HG03280 (cell line): ENCODE data around the gene TMOD1.

ENCODE experiments used
- ATAC-seq: cut with Tn5 transposase; IDR thresholded peaks from one replicate; pipeline ENCODE4 v1.9.1; 2021; ENCODE audit warnings: mild to moderate bottlenecking, moderate library complexity; ENCODE audit not compliant: unreplicated experiment

TMOD1 gene

DNA sequence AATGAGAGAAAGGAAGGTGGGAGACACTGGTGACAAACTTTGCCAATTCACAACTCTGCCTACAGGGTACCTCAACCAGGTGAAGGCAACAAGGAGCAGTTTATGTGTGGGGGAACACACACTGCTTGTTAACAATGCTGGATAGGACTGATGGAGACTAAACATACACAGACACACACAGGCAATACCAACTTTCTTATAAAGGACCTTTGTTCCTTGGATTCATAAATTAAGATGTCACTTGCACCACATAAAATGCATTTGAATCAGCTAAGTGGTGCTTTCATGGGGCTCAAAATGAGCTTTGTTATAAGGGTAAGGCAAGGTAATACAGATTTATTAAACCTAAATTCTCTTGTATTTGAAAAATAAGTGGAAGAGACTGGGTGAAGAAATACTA lies 127.7 kb downstream of the TMOD1 start:
- no peak for ATAC-seq

DNA sequence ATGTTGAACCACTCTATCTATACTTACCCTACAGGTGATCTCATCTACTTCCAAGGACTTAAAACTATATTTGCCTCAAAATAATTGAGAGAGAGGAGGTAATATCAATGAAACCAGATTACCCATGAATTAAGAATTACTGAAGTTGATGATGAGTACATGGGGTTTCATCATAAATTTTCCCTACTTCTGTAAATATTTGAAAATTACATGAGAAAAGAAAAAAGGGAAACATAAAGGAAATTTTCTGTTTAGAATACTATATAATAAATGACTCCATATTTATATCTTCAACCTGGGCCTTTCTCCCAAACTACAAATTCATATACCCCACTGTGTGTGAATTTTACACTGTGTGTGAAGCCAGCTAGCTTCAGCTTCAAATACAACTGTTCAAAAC lies 129.1 kb downstream of the TMOD1 start:
- no peak for ATAC-seq

DNA sequence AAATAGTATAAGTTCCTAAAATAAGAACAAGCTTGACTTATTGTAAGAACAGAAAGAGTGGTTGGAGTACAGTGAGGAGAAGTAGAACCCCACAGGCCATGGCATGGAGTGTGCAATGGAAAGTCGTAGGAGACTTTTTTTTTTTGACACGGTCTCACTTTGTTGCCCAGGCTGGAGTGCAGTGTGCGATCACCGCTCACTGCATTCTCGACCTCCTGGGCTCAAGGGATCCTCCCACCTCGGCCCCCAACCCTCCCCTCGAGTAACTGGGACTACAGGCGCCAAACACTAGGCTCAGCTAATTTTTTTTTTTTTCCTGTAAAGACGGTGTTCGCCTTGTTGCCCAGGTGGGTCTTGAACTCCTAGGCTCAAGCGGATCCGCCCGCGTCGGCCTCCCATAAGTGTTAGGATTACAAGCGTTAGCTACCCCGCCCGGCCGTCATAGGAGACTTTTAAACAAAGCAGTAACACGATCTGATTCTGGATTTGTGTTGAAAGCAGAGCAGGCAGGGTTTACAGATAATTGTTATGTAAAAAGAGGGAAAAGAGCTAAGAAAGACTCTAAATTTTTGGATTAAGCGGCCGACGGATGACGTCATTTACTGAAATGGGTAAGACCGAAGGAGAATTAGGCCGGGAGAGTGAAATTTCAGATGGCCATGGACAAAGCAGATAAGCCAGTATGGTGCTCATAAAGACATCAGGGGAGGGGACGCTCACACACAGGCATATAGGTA lies 130.9 kb downstream of the TMOD1 start:
- peak; percentile 18 for ATAC-seq

DNA sequence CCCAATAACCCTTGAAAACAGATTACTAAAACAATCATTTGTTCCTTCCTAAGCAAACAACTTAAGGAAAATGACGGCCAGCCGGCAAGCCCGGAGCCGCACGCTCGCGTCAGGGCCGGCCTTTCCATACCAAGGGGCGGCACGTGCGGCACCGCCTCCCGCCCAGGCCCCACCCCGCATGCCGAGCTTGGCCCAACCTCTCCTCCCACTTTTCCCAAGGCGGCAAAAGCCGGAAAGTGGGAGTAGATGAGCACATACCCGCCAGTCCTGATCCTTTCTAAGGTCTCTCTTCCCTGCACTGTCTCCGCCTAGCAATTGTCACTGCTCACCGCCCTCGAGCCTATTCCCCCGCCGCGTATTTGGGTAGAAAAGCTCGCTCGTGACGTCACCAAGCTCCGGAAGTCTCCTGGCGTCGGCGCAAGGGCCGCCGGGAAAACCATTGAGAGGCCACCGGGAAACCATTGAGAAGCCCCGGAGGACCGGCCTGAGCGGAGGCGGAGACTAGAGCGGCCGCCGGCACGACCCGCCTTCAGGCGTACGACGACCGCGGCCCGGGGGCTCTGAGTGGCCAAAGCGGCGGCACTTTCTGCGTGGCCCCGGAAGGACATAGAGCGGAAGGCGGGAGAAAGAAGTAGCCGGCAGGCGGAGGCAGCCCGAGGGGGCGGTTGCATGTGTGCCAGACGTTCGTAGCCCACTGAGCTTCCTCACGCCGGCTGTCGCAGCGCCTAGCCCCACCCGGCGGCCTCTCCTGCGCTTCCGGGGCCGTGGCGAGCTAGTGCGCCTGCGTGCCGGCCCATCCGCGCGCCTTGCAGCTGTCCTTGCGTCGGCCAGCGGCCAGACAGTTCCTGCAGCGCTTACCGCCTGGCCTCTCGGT lies 131.8 kb downstream of the TMOD1 start, which contains the start of the genes NCBP1 and TSTD2:
Gene NCBP1 (plus strand): TSS at position 837 of the 874 bp plus-strand sequence. CDS start 61 bp downstream, outside the sequence.
Gene TSTD2 (minus strand): TSS at position 384 of the 874 bp plus-strand sequence. CDS start 5,806 bp downstream, outside the sequence.
- ATAC-seq, result peak; percentile 83

DNA sequence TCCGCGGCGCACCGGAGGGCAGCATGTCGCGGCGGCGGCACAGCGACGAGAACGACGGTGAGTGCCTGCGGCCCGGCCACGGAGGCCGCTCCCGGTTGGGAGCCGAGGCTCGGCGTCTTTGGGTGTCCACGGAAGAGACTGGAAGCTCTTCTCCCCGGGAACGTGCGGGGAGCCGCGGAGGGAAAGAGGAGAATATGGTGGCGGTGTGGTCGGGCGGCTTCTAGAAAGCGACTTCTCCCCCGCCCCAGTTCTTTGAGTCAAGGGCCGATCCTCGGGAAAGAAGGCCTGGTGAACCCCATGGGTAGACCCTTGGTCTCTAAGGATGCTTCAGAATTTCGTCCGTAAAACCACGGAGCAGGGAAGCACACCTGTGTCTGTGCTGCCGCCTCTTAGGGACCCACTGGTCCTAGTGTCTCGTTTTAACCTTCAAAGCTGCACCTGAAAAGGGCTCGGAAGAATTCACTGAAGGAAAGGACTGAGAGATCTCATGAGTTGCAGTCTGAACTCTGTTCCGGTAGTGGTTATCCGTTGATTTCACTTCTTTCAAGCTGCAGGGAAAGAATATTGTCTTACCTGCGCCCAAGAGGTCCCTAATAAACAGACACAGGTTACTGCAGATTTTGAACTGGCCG lies 132.5 kb downstream of the TMOD1 start:
- no peak for ATAC-seq

DNA sequence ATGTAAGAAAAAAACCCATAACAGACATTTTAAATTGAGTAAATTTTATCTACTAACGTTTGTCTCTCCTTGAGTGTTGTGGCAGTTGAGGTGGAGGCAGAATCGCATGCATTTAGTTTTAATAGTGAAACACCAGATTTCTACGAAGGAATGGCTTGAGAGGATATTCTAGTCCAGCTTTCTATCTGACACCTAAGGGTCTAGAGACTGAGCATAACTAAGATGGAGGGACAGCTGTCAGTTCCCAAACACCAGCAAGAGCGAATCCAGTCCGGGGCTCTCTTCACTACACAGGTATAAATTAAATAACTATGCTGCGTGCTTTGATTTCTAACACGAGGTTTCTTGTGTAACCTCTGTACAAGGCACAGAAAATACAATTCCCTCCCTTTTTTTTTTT lies 133.6 kb downstream of the TMOD1 start:
- no peak for ATAC-seq

DNA sequence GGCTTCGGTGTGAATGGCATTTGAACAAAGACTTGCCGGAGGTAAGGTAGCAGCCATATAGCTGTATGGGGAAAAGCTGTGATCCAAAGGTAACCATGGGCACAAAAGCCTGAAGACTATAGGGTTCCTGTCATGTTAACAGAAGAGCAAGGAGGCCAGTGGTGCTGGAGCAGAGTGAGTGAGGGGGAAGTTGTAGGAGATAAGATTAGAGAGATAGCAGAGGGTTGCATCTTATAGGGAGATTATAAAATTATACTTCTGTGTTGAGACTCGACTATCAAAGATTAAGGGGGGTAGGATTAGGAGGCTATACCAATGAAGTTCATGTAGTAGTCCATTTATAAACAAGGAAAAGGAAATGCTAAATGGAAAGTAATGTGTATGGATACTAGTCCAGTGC lies 135.4 kb downstream of the TMOD1 start:
- ATAC-seq, result no peak

DNA sequence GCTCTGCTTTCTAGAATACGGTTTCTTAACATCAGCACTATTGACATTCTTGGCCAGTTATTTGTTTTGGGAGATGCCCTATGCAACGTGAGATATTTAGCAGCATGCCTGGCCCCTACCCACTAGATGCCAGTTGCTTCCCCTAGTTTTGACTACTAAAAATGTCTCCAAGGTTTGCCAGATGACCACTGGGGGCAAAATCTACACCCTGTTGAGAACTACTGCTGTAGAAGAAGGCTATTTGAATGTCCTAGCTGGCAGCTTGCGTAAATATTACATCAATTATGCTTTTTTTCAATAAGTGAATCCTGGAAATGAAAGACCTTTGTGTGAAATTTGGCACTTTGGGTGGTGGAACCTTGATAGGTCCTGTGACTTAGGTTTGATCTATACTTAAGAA lies 137.2 kb downstream of the TMOD1 start:
- no peak for ATAC-seq

DNA sequence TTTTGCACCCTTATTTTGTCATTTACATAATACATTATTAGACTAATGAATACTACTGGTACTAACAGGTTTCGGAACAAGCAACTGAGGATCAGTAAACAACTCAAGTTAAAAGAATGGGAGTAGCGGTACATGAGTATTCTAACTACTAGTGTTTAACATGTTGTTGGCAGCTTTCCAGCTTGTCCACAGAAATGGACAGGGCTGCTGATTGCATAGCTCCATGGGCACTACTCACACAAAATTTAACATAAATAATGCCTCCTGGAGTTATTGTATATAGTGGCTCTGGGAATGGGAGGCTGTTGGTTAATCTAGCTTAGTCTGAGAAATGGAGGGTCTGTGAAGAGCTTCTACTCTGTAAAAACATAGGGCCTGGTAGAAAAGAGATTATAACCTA lies 138.9 kb downstream of the TMOD1 start:
- ATAC-seq, result no peak

DNA sequence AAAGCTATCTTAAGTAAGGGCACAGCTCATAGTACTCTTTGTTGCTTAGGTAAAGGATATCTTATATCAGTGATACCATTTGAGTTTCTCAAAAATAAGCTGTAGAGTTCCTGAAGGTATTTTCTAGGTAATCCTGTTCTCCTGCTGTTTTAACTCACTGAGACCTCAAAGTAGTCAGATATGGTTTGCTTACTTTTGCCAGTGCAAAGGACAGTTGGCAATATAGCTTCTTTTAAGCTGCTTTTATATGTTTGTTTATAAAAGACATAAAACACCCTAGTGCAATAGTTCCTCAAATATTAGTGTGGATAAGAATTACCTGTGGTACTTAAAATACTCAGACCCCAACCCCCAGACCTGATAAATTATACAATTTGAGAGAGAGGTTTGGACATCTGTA lies 144.3 kb downstream of the TMOD1 start:
- ATAC-seq, result no peak

DNA sequence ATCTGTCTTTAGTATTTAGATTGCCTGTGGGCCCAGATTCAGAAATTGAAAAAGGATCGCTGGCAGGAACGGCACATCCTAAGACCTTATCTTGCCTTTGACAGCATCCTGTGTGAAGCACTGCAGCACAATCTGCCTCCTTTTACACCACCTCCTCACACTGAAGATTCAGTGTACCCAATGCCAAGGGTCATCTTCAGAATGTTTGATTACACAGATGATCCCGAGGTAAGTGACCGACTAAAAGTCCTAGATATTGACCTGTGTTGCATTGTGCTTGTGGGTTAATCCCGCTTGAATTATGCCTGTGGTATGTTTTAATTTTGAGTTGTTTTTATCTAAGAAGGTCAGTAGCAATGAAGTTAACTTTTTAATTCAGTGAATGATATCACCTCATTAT lies 146.5 kb downstream of the TMOD1 start:
- no peak for ATAC-seq
